H9 (cell line): ENCODE results near the gene GNB4. TPM values are rescaled to one million over a fixed set of nuclear protein-coding genes. Genes with fewer than 3 reads are reported as not detected.

Experiments used
- DNase-seq: peaks from one replicate; pipeline ENCODE4 v3.0.0-alpha.2; 2017
- H2AFZ ChIP-seq: one replicate; pipeline ENCODE4 v1.6.1; 2013; ENCODE audit warnings: mild to moderate bottlenecking, low read length, control low read depth, moderate library complexity
- H2AK5ac ChIP-seq: 2 replicates; pipeline ENCODE4 v1.6.1; 2013; ENCODE audit warnings: low read length, control low read depth, mixed read lengths; ENCODE audit not compliant: insufficient read length
- H2BK120ac ChIP-seq: one replicate; pipeline ENCODE4 v1.6.1; 2013; ENCODE audit warnings: low read depth, mild to moderate bottlenecking, low read length, control low read depth, inconsistent platforms; ENCODE audit not compliant: poor library complexity, severe bottlenecking
- H2BK12ac ChIP-seq: 2 replicates; pipeline ENCODE4 v1.6.1; 2013; ENCODE audit warnings: low read length, control low read depth, mixed read lengths, low read depth; ENCODE audit not compliant: insufficient read length
- H2BK15ac ChIP-seq: 2 replicates; pipeline ENCODE4 v1.6.1; 2013; ENCODE audit warnings: low read depth, low read length, control low read depth
- H2BK20ac ChIP-seq: one replicate; pipeline ENCODE4 v1.6.1; 2013; ENCODE audit warnings: low read depth, mild to moderate bottlenecking, low read length, control low read depth, inconsistent platforms; ENCODE audit not compliant: poor library complexity, severe bottlenecking
- H2BK5ac ChIP-seq: 2 replicates; pipeline ENCODE4 v1.6.1; 2013; ENCODE audit warnings: low read length, control low read depth, mixed read lengths; ENCODE audit not compliant: insufficient read length
- H3K14ac ChIP-seq: 2 replicates; pipeline ENCODE4 v1.6.1; 2013; ENCODE audit warnings: low read length, control low read depth; ENCODE audit not compliant: insufficient read depth
- H3K18ac ChIP-seq: 2 replicates; pipeline ENCODE4 v1.6.1; 2013; ENCODE audit warnings: low read depth, mild to moderate bottlenecking, mixed read lengths, low read length, control low read depth; ENCODE audit not compliant: insufficient read length
- H3K23ac ChIP-seq: 2 replicates; pipeline ENCODE4 v1.6.1; 2013; ENCODE audit warnings: low read length, control low read depth, mixed read lengths, low read depth; ENCODE audit not compliant: insufficient read length
- H3K23me2 ChIP-seq: 2 replicates; pipeline ENCODE4 v1.6.1; 2013; ENCODE audit warnings: low read depth, mild to moderate bottlenecking, mixed read lengths, low read length, control low read depth; ENCODE audit not compliant: insufficient read length, poor library complexity, severe bottlenecking
- H3K27ac ChIP-seq: 2 replicates; pipeline ENCODE4 v1.5.1; 2013; ENCODE audit warnings: low read length, control low read depth, mixed read lengths, low read depth; ENCODE audit not compliant: insufficient read length
- H3K27me3 ChIP-seq: 2 replicates; pipeline ENCODE4 v1.6.1; 2013; ENCODE audit warnings: low read length, control low read depth, inconsistent platforms; ENCODE audit not compliant: insufficient read depth
- H3K4ac ChIP-seq: 2 replicates; pipeline ENCODE4 v1.6.1; 2013; ENCODE audit warnings: low read depth, mild to moderate bottlenecking, control low read depth, inconsistent platforms, low read length, moderate library complexity
- H3K4me1 ChIP-seq: 2 replicates; pipeline ENCODE4 v1.6.1; 2013; ENCODE audit warnings: low read length, control low read depth, inconsistent platforms; ENCODE audit not compliant: insufficient read depth
- H3K4me2 ChIP-seq: 2 replicates; pipeline ENCODE4 v1.6.1; 2013; ENCODE audit warnings: low read length, control low read depth, mixed read lengths; ENCODE audit not compliant: insufficient read length, insufficient read depth
- H3K56ac ChIP-seq: 2 replicates; pipeline ENCODE4 v1.6.1; 2013; ENCODE audit warnings: low read depth, mild to moderate bottlenecking, mixed read lengths, low read length, control low read depth; ENCODE audit not compliant: insufficient read length
- H3K79me1 ChIP-seq: 2 replicates; pipeline ENCODE4 v1.6.1; 2013; ENCODE audit warnings: low read depth, mild to moderate bottlenecking, moderate library complexity, low read length, control low read depth, inconsistent platforms; ENCODE audit not compliant: insufficient read depth, poor library complexity, severe bottlenecking
- H3K79me2 ChIP-seq: 2 replicates; pipeline ENCODE4 v1.6.1; 2013; ENCODE audit warnings: low read length, control low read depth, inconsistent platforms; ENCODE audit not compliant: insufficient read depth
- H3K9ac ChIP-seq: 2 replicates; pipeline ENCODE4 v1.6.1; 2013; ENCODE audit warnings: low read length, control low read depth, mixed read lengths; ENCODE audit not compliant: insufficient read length; ENCODE audit errors: extremely low read depth
- H3K9me3 ChIP-seq: one replicate; pipeline ENCODE4 v1.6.1; 2013; ENCODE audit warnings: low read depth, low read length, inconsistent platforms; ENCODE audit not compliant: control insufficient read depth
- H3T11ph ChIP-seq: one replicate; pipeline ENCODE4 v1.6.1; 2013; ENCODE audit warnings: mild to moderate bottlenecking, low read length, control low read depth, inconsistent platforms
- H4K20me1 ChIP-seq: one replicate; pipeline ENCODE4 v1.6.1; 2013; ENCODE audit not compliant: control insufficient read depth, insufficient read length, insufficient read depth
- H4K5ac ChIP-seq: 2 replicates; pipeline ENCODE4 v1.6.1; 2013; ENCODE audit warnings: low read depth, mild to moderate bottlenecking, mixed read lengths, low read length, control low read depth; ENCODE audit not compliant: insufficient read length
- H4K8ac ChIP-seq: replicated peaks from 2 replicates; pipeline ENCODE4 v1.6.1; 2013; ENCODE audit warnings: low read length, control low read depth, mixed read lengths, low read depth; ENCODE audit not compliant: insufficient read length
- H4K91ac ChIP-seq: 2 replicates; pipeline ENCODE4 v1.6.1; 2013; ENCODE audit warnings: low read depth, mild to moderate bottlenecking, moderate library complexity, mixed read lengths, low read length, control low read depth; ENCODE audit not compliant: insufficient read length
- H3K27ac Mint-ChIP-seq, 3 experiments: 2 replicates in 2 of 3; 3 replicates in 1 of 3; pipeline ENCODE4 v1.8.0; 2020 to 2021; ENCODE audit warnings: mixed read lengths in 3 of 3, mild to moderate bottlenecking in 1 of 3, moderate library complexity in 1 of 3
- H3K27me3 Mint-ChIP-seq: 2 replicates; pipeline ENCODE4 v1.8.0; 2021; ENCODE audit warnings: low read depth, mild to moderate bottlenecking, moderate library complexity, mixed read lengths
- H3K36me3 Mint-ChIP-seq, 3 experiments: 2 replicates in 2 of 3; 3 replicates in 1 of 3; pipeline ENCODE4 v1.8.0; 2020 to 2021; ENCODE audit warnings: low read depth in 3 of 3, mixed read lengths in 3 of 3; ENCODE audit not compliant: insufficient read depth in 1 of 3
- H3K4me1 Mint-ChIP-seq, 2 experiments: 2 replicates each; pipeline ENCODE4 v1.8.0; 2020; ENCODE audit warnings: mixed read lengths in 2 of 2
- H3K4me3 Mint-ChIP-seq, 2 experiments: 2 replicates in 1 of 2; 3 replicates in 1 of 2; pipeline ENCODE4 v1.8.0; 2020 to 2021; ENCODE audit warnings: mild to moderate bottlenecking in 2 of 2, mixed read lengths in 2 of 2, moderate library complexity in 1 of 2
- H3K9me3 Mint-ChIP-seq, 2 experiments: 2 replicates in 1 of 2; 3 replicates in 1 of 2; pipeline ENCODE4 v1.8.0; 2020; ENCODE audit warnings: mild to moderate bottlenecking in 2 of 2, mixed read lengths in 2 of 2, moderate library complexity in 1 of 2
- WGBS: extraction: QIAGEN DNeasy Blood & Tissue Kit; methylation state at CpG from one replicate; pipeline ENCODE4 v1.1.7; 2013; ENCODE audit warnings: missing lambda C conversion rate, low lambda C conversion rate, mixed read lengths; ENCODE audit not compliant: insufficient read length; ENCODE audit errors: extremely low coverage; 5-methylcytosine and 5-hydroxymethylcytosine counted together
- total RNA-seq: library from RNA; stranded (reverse); gene quantifications from 2 replicates; pipeline ENCODE4 v1.2.1, GENCODE V29; 2021
- TF ChIP-seq, protein P1 (sequence below): fragments of 200-600 bp; sonication (generic); conservative IDR thresholded peaks from 3 replicates; pipeline ENCODE4 v1.8.0; 2021; ENCODE audit warnings: antibody characterized with exemption, mild to moderate bottlenecking

The GNB4 gene
- total RNA-seq, 1 experiment from 2014 or later: 25.0 TPM

DNA sequence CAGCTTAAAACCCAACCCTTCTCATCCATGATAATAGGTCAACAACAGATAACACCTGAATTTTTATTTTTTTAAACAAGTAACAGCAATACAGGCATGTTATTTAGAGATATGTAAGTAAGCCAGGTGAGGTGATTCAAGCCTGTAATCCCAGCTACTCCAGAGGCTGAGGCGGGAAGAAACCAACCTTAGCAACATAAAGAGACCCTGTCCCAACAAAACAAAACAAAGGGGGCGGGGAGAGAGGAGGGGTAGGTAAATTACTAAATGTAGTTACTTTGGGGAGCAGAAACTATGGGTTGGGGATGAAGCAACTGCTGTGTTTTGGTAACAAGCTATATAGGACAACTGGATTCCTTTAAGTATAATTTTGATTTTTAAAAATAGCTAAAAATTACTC is 47.0 kb downstream of the GNB4 start:
- peak overlapping the region in 2 of 3 experiments; percentile 68 to 71; a peak in 4 of 7 replicates for H3K27ac Mint-ChIP-seq
- no CpG with 5 or more reads among the region's 2 CpGs for WGBS
- no peak overlapping the region for H3K27ac ChIP-seq

More for the DNA sequence above, 47.0 kb downstream of the GNB4 start:
- Histone ChIP-seq H3K14ac (no peak overlapping the region), H3K56ac (no peak overlapping the region), H3K79me2 (no peaks in the 10 kb centered on the region), H3K9me3 (no peaks in the 10 kb centered on the region), H4K8ac (no peak overlapping the region), H2BK5ac (no peak overlapping the region), H4K20me1 (no peaks in the 10 kb centered on the region), H2BK120ac (no peak overlapping the region), H4K91ac (no peak overlapping the region), H3T11ph (peak overlapping the region; percentile 60), H3K27me3 (no peaks in the 10 kb centered on the region), H3K4ac (no peak overlapping the region), H4K5ac (no peak overlapping the region), H2BK20ac (no peak overlapping the region), H3K18ac (no peak overlapping the region), H3K4me1 (peaks cover 2% of the 10 kb centered on the region; the same call in 1 of the 2 replicates), H2BK12ac (no peak overlapping the region), H3K79me1 (no peaks in the 10 kb centered on the region), H2AK5ac (no peak overlapping the region), H2BK15ac (no peak overlapping the region), H3K9ac (no peak overlapping the region), H3K4me2 (no peak overlapping the region), H3K23ac (no peak overlapping the region), H3K23me2 (no peaks in the 10 kb centered on the region), H2AFZ (no peak overlapping the region)
- TF ChIP-seq, protein P1, sequence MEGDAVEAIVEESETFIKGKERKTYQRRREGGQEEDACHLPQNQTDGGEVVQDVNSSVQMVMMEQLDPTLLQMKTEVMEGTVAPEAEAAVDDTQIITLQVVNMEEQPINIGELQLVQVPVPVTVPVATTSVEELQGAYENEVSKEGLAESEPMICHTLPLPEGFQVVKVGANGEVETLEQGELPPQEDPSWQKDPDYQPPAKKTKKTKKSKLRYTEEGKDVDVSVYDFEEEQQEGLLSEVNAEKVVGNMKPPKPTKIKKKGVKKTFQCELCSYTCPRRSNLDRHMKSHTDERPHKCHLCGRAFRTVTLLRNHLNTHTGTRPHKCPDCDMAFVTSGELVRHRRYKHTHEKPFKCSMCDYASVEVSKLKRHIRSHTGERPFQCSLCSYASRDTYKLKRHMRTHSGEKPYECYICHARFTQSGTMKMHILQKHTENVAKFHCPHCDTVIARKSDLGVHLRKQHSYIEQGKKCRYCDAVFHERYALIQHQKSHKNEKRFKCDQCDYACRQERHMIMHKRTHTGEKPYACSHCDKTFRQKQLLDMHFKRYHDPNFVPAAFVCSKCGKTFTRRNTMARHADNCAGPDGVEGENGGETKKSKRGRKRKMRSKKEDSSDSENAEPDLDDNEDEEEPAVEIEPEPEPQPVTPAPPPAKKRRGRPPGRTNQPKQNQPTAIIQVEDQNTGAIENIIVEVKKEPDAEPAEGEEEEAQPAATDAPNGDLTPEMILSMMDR: no peak
- Mint-ChIP-seq H3K27me3 (no peaks in the 10 kb centered on the region), H3K36me3 (peaks cover 3 to 10% (median 4%) of the 10 kb centered on the region in 3 experiments; a peak in 4 of 7 replicates), H3K9me3 (no peaks in the 10 kb centered on the region), H3K4me1 (peaks cover 34 to 40% of the 10 kb centered on the region in 2 experiments), H3K4me3 (no peak overlapping the region)
- no peak for DNase-seq
